Epidermal melanocyte (primary cell): Measurements from ENCODE around the gene DNAH14.
A peak's percentile ranks its signal among the peaks of the same experiment; 100 is the strongest.
"Not testable (repeated sequence)": the region's sequence is repeated elsewhere in the genome, so short reads cannot be mapped to it uniquely, and the experiment has no call there.

Source experiments
- DNase-seq: peaks from one replicate; pipeline ENCODE4 v3.0.0; 2011; ENCODE audit warnings: low spot score; ENCODE audit not compliant: insufficient read length

DNAH14 gene

DNA sequence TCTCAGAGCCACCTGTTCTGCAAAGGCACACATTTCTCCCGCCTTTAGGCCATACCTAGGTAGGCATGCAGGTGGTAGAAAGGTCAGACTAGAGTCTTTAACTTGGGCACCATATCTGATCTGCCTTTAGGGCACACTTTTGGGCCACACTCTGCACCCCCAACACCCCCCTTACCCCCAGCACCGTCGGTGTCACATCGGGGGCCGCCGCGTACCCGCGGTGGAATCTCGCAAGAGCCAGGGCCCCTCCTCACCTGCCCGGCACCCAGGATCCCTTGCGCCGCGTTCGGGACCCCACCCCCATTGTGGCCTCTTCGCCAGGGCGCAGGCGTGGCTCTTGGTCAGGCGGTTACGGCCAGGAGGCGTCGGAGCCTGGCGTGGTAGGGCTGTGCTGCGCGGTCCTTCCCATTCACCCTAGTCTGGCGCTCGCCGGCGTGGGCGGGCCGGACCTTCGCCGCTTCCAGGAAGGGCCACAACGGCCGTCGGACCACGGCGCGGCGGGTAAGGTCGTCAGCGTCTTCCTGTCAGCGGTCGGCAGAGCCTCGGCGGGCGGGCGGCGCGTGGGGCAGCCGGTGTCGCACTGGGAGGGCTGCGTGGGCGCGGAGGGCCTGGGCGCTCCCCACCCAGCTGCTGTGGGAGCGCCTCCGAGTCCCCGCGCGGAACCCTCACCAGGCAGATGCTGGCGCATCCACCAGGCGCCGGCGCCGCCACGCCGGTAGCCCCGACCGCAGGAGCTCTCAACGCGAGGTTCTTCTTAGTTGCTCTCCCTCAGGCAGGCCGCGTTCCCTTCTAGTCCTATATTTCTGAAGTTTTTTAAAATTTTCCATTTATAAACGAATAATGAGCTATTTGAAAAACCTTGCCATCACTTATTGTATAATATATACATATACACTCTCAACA is at the start of gene DNAH14:
DNAH14 (plus strand) TSS at position 341 of the 903 bp plus-strand sequence. CDS start 23,028 bp downstream, outside the sequence.
- DNase-seq: peak; percentile 32

DNA sequence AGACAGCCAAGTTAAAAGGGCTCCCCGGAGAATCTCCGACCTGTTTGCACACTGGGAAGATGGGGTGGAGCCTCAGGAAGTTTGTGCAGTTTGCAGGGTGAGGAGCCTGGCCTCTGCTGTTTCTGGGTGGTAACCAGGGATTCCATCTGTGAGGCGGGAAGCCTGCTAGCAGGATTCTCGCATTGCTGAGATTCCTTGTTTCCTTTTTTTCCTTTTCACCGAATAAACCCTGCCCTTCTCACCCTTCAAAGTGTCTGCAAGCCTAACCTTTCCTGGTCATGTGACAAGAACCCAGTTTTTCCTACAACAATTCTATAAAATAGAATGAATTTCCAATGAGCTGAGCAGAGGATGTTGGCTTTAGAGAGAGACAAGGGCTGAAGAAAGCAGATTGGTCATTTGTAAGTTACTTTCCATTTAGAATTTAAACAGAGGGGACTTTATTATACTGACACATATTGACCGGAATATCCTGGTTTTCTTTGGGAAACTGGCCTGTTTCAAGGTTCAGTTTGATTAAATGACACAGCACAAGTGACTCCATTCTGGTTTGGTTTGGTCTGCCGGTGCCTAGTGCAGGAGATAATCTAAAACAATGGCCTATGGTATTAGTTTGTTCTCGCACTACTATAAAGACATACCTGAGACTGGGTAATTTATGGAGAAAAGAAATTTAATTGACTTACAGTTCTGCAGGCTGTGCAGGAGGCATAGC is 48.7 kb upstream of the DNAH14 start:
- no peak for DNase-seq

DNA sequence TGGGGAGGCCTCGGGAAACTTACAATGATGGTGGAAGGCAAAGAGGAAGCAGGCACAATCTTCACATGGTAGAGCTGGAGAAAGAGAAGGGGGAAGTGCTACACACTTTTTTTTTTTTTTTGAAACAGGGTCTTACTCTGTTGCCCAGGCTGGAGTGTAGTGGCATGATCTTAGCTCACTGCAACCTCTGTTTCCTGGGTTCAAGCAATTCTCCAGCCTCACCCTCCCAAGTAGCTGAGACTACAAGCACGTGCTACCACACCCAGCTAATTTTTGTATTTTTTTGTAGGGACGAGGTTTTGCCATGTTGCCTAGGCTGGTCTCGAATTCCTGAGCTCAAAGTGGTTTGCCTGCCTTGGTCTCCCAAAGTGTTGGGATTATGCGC is 48.2 kb upstream of the DNAH14 start:
- DNase-seq: not testable (repeated sequence)

DNA sequence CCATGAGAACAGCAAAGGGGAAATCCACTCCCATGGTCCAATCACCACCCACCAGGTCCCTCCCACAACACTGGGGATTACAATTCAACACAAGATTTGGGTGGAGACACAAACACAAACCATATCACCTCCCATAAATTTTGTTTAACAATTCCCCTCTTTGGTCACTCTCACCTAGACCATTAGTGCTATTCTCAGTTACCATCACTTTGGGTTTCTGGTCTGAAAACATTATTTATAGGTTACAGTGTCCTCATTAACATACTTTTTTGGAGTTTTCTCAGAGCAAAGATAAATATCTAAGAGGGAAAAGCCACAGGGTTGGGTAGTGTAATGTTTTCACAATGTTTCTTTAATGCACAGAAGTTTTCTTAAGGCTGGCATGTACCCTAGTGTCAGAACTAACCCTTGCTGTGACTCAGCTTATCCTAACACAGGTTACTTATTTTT is 47.7 kb upstream of the DNAH14 start:
- no peak for DNase-seq

DNA sequence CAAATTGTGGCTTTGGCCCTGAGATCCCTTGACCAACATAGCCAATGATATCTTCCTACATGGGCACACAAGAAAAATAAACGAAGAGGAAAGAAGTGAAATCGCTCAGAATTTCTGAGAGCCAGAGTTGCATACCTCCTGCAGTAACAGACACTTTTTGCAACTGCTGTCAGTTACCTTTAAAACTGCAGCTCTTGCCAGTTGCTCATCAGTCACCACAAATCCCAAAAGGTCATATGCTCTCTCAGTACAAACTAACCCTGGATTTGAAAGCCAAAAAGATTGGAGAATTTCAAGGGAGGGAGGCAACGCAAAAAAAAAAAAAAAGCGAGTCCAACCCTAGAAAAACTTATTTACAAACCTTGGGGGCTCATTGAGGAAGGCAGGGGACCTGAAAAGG is 47.2 kb upstream of the DNAH14 start:
- no peak for DNase-seq

DNA sequence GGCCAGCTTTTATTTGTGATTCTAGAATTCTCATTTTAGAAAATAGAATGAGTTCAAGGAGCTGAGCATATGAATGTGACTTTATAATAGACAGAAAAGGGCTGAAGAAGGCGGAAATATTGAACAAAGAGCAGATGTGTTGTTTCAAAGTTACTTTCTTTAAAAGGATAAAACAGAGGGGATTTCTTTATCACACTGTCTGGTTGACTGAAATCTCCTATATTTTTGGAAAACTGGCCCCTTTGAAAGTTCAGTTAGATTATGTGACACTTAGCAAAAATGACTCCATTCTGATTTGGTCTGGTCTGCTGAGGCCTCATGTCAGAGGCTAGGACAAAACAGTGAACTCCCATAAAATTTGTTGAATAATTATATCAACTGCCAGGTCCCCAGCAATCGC is 46.4 kb upstream of the DNAH14 start:
- no peak for DNase-seq

DNA sequence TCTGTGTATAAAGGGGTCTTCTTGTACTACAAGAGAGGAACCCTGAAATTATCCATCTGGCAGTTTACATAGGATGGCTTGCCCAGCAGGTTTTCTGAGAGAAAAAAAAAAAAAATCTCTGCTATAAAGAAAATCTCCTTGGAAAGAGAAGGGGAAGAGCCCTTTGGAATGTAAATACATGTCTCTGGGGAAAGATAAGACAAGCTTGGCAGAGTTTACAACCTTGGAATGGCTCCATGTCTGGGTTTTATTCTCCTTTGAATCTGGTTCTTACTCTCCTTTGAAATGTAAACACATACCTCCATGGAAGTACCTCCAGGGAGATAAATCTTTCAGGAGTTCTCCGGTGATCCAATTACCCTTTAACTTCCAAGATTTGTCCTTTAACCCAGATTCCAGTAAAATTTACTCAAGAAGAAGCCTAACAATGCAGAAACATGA is 45.1 kb upstream of the DNAH14 start:
- no peak for DNase-seq

DNA sequence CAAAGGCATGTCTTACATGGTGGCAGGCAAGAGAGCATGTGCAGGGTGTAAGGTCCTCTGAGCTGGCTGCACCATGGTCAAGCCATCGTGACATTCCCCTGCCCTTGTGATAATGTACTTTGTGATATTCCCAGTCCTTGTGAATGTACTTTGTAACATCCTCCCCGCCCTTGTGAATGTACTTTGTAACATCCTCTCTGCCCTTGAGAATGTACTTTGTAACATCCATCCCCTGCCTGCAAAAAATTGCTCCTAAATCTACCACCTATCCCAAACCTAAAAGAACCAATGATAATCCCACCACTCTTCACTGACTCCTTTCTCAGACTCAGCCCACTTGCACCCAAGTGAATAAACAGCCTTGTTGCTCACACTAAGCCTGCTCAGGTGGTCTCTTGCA is 44.1 kb upstream of the DNAH14 start:
- DNase-seq: not testable (repeated sequence)

DNA sequence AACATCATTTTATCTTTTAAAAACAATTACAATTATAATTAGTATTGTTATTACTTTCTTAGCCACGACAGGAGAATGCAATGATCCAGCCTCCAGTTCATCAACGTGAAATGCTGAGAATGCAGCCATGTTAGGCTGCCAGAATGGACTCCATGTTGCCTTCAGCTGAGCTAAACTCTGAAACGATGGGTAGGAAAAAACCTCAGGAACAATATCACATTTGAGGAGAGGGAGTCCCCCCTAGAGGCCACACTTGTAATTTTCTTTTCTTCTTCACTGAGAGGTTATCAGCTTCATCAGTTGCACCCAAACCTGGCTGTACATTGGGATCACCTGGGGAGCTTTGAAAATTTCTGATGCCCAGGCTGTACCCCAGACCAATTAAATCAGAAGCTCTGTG is 34.6 kb upstream of the DNAH14 start:
- no peak for DNase-seq

DNA sequence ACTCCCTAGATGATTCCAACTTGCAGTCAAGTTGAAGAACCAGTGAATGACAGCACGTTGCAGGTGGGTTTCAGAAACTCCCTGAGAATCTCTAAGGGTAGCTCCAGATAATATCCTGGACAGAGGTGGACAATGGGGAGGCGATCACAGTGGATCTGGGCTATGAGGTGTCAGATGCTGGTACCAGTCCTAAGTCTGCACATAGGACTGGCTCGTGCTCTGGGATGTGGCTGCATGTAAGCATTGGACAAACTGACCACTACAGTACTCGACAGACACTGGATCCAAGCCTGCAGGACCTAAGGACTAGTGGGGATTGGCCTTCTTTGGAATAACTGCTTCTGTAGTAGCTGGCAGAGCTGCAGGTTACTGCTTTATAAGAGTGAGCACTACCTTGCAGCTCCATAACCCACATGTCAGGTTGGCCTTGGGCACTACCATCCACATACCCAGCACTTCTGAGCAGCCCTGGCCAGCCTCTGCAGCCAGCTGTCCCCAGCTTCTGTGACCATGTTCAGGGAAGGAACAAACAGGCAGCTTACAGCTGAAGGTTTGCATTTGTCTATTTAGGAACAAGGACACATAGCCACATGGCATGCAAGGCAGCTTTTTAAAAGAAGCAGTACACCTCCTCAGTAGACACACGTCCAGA is 33.2 kb upstream of the DNAH14 start:
- no peak for DNase-seq

DNA sequence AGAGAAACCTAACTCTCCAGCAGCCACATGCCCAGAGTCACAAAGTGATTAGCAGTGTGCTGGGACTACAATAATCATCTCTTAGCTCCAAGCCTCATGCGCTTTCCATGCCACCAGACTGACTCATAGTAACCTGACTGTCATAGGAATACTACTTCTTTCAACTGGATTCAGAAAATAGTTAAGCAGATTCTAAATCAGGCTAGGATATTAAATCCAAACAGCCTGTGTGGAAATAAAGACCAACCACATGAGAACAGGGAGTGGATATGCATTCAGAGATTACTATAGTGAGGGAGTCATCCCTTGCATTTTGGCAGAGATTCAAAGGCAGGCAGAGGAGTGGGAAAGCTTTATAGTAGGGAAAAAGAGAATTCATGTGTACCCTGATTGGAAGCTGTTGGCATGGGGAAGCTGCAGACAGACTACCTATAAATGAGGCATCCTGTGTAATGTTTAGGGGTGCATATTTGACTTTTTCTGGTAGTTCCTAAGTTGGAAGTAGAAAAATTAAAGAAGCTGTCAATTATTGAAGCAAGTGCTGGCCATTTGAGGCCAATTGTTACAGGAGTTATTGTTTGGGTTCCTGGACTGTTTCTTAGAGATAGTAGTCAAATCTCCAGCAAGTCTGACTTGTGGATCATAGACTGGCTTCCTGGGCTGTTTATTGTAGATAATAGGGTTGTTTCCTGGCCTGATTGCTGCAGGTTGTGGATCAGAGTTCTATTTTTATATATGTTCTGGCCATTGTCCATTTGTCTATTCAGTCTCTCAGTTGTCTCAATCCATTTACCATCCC is 31.7 kb upstream of the DNAH14 start:
- no peak for DNase-seq

DNA sequence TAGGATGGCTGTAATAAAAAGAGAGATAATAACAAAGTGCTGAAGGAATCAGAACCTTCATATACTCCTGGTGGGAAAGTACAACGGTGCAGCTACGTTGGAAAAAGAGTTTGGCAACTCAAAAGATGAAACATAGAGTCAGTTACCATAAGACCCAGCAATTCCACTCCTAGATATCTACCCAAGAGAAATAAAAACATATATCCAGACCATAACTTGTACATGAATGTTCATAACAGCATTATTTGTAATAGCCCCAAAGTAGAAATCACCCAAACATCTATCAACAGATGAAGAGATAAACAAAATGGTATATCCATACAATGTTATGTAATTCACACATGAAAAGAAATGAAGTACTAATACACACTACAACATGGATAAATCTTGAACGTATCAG is 30.5 kb upstream of the DNAH14 start:
- no peak for DNase-seq

DNA sequence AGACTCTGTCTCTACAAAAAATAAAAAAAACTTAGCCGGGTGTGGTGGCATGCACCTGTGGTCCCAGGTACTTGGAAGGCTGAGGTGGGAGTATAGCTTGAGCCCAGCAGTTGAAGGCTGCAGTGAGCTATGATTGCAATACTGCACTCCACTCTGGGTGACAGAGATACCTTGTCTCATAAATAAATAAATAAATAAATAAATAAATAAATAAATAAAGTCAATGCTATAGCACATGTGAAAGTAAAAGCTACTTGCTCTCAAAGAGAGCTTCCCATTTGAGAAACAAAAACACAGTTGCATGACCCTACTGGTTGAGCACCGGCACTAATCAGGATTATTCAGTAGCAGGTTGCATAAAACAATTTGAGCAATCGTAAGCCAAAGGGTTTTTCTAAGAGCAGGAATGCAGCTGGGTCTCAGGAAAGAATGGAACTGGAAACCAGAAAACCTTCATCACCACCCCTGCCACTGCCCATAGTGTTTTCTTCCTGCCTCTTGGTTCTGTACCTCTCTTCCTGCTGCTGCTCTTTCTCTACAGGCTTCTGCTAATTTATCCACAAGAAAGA is 29.3 kb upstream of the DNAH14 start:
- DNase-seq: no peak

DNA sequence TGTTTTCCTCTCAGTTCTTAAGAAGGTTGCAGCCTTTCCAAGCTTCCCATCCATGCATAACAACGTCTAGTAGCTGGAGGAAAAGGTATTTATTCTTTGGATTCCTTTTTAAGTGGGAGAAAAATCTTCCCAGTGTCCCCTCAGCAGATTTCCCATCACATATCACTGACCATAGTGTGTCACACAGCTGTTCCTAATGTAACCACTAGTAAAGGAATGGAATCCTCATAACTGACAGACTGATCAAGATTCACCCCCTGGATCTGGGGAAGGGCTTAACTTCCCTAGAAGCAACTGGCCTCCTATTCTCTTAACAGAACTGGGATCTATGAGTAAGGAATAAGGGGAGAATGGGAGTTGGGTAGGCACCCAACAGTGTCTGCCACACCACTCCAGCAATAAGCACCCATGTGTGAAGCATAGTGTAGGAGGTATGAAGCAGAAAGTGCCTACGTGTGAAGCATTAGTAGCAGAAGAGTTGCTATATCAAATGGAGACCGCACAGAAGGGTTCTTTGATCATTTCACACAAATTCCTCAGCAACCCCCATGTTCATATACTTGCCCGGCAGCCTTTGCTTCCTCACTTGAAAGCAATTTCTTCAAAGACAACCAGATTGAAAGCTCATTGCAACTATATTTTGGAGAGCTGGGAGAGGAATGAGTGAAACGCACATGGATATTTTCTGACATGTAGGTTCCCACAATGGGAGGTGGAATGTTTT is 28.2 kb upstream of the DNAH14 start:
- no peak for DNase-seq

DNA sequence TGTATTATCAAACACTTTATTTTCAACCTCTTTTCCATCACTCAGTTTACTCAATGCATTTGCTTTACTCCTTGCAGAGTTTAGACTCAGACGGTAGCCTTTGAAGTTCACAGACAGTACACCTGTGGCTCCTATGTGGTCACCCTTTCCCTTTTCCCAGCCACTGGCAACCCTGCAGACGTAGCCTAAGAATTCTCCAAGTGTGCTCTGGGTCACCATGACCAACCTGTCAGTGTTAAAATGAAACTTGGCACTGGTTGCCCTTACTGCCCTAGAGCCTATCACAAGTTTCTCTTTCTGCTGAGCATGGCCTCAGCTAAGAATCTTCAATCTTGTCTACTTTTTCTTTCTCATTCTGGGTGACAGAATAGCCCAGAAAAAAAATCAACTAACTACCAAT is 25.5 kb upstream of the DNAH14 start:
- no peak for DNase-seq

DNA sequence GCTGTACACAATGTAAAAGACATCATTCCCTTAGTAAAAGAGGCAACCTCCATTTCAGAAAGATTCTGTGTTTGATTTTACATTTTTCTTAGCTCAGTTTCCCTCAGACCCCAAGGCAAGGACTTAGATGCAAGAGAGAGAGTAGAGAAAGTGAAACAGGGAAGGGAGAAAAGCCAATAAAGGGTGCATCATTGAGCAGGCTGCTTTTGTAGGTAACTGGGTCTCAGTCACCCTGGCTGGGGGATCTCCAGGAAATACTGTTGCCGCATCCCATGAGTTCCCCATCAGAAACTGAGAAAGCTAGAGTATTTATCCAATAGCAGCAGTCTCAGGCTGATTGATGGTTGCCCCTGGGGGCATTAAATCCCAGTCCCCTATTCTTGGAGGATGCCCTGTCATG is 23.1 kb upstream of the DNAH14 start:
- no peak for DNase-seq

DNA sequence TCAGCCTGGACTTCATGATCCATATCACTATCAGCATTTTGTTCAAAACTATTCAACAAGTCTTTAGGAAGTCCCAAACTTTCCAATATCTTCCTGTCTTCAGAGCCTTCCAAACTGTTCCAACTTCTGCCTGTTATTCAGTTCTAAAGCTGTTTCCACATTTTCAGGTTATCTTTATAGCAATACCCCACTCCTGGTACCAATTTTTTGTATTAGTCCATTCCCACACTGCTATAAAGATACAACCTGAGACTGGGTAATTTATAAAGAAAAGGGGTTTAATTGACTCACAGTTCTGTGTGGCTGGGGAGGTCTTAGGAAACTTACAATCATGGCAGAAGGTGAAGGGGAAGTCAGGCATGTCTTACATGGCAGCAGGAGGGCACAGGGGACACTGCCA is 18.3 kb upstream of the DNAH14 start:
- no peak for DNase-seq

DNA sequence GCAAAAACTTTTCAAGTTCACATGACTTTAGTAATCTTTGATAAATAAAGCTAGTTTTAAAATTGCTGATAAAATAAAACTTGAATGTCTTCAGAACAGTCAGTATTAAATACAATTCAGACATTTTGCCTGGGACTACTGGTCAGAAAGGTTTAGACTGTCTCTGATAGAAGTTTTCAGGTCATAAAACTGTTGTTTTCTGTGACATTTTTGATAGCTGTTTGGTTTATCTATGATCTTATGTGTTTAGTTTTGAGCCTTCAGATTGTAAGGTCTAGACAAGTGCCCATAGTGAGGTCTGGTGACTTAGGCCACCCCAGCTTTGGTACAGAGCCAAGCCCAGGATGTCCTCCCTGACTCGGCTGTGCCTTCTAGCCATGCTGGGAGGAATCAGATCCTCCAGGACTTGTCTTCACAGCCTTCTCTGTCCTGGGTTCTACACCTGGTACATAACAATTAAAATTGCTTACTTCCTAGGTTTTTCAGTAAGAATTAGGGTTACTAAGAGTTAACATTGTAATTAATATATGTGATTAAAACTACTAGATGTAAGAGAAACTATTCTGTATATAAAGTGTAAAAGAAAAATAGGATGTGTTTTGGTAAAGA is 15.1 kb upstream of the DNAH14 start:
- DNase-seq: no peak

DNA sequence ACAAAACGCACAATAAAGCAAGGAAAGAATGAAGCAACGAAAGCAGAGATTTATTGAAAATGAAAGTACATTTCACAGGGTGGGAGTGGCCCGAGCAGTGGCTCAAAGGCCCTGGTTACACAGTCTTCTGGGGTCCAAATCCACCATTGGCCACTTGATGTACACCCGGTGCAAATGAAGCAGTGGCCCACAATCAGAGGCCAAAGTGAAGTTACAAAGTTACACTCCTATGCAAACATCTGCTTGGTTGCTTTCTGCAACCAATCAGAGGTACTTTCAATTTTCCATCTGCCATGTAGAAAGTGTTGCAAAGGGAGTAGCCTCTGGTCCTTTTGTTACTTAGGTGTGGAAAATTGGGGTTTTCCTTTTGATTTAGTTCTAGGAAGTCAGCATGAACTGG is 10.0 kb upstream of the DNAH14 start:
- no peak for DNase-seq

DNA sequence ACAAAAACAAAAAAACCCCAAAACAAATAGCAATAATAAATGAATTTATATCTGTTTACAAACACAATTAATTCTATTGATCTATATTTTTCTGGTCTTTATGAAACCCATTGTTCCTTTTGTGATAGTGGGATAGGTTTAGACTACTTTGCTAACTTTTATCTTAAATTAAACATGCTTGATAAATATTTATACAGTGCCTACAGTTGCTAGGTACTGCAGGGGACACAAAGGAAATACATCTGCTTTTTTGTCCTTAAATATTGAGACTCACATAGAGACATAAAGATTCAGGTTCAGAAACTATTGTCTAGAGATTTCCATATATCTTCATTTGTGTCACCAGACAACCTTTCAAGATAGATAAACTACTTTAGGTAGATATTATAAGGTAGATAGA is 8.5 kb upstream of the DNAH14 start:
- DNase-seq: no peak
